Right cardiac atrium (tissue), 5 donors: ENCODE results near the gene C11orf86. TPM values are rescaled to one million over a fixed set of nuclear protein-coding genes. Genes with fewer than 3 reads are reported as not detected.

Experiments
- ATAC-seq, 2 donors: fragments of 200-7000 bp; cut with Tn5 transposase; one replicate each; pipeline versions ENCODE4 v1.8.0 to v1.9.1; 2020; ENCODE audit warnings: moderate library complexity in 2 of 2, mild to moderate bottlenecking in 1 of 2
- DNase-seq, 3 donors: peaks; one replicate each; pipeline ENCODE4 v3.0.0-alpha.2; 2020
- H3K27ac ChIP-seq: one replicate; pipeline ENCODE4 v1.5.1; 2013; ENCODE audit warnings: mild to moderate bottlenecking, low read length, control low read depth, moderate library complexity
- H3K27me3 ChIP-seq: one replicate; pipeline ENCODE4 v1.6.1; 2013; ENCODE audit not compliant: control insufficient read depth, insufficient read depth
- H3K4me1 ChIP-seq: one replicate; pipeline ENCODE4 v1.6.1; 2013; ENCODE audit warnings: low read length; ENCODE audit not compliant: control insufficient read depth, insufficient read depth
- H3K4me3 ChIP-seq: one replicate; pipeline ENCODE4 v1.5.1; 2013; ENCODE audit warnings: low read length, control low read depth
- H3K9me3 ChIP-seq: one replicate; pipeline ENCODE4 v1.6.1; 2013; ENCODE audit warnings: low read length; ENCODE audit not compliant: control insufficient read depth
- WGBS: extraction: QIAGEN DNeasy Blood & Tissue Kit; methylation state at CpG from one replicate; pipeline ENCODE4 v1.1.7; 2013; 5-methylcytosine and 5-hydroxymethylcytosine counted together
- intact Hi-C, 4 donors: fragments of 100-400 bp; cut with DNase I; formaldehyde crosslinking; loops; one replicate each; pipeline versions ENCODE4 v1.11.0 to v1.14.0; 2022 to 2023
- polyA plus RNA-seq: library from polyadenylated mRNA; stranded (reverse); fragments of 200-250 nt; gene quantifications from one replicate; pipeline ENCODE4 v1.2.3, GENCODE V29; 2013
- total RNA-seq, 4 donors: library from RNA; stranded (reverse); fragmentation: NEBNext Ultra II Directional; extraction: Animal tissue kit (Norgen Biotek cat#: 25700); gene quantifications; one replicate each; pipeline ENCODE4 v1.2.1, GENCODE V29; 2021
- donor health status: healthy with polysubstance abuse.
- donor health status: DM: no; HTN: yes; CAD: no.
- donor health status: DM: no; HTN: no; CAD: no.
- donor health status: DM: no; HTN: yes; CAD: no; lungs with severe emphysema.
- donor health status: DM: yes; HTN: yes; CAD: no.

The C11orf86 gene
- total and polyA plus RNA-seq, 5 donors = not detected

DNA sequence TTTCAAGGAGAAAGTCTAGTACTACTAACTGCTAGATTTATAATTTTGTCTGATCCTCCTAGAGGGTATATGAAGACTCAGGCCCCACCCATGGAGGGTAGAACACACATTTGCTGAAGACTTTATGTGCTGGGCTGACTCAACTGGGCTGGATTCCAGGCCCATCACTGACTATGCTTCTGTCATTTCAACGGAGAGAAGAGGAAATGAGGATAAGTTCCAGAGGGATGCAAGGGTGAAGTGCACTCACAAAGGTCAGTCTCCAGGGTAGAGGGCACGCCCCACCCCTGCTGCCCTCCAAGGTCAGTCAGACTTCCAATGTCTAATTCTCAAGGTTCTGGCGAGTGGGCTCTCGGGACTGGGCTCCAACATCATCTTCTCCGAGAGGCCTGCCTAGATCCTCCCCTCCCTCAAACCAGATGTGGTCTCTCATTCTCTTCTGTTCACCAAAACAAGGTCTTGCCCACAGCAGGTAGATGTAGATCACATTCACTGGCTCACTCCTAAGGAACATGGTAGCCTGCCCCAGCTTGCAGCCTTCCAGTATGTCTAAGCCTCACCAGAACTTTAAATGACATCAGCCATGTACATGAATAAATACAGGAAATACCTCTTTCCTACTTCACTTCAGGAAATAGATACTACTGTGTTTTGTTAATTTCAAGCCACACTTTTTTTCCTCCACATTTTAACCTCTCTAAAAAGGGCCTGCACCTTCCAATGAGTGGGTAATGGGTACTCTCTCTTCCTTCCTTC is 7.3 kb upstream of the C11orf86 start:
- DNase-seq (peak in 1 of 3 donors; percentile 53), ATAC-seq (peak in 1 of 2 donors; percentile 24)
- H3K27ac ChIP-seq = no peak overlapping the region
- intact Hi-C loops = no loop called here
- H3K4me3 ChIP-seq = no peak overlapping the region
- 69% methylated on average over 5 of the region's 5 CpGs for WGBS
- no peaks in the 10 kb centered on the region for H3K27me3 ChIP-seq
- H3K4me1 ChIP-seq = peaks cover 5% of the 10 kb centered on the region
- H3K9me3 ChIP-seq = peaks cover 1% of the 10 kb centered on the region

DNA sequence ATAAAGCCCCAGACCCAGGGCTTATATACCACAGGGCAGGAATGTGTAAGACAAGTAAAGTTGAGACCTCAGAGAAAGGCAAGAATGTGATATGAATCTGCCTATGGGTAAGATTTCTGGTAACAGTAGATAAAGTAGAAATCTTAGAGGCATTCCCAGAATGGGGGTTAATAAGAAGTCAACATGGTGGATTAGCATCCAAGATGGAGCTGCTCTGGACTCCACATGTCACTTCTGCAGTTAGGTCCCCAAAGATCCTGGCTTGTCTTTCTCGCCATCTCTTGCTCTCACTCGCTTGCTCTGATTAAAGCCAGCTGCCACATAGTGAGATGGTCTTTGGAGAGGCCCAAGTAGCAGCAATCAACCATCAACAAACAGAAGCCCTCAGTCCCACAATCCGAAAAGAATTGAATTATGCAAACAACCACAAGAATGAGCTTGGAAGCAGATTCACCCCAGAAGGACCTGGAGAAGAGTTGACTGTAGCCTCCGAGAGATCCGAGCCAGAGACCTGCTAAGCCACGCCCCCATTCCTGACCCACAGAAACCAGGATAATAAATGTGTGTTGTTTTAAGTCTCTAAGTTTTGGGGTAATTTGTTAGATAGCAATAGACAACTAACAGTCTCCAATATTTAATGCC is 5.4 kb upstream of the C11orf86 start:
- Histone ChIP-seq H3K9me3 (peaks cover 1% of the 10 kb centered on the region), H3K27ac (no peak overlapping the region), H3K27me3 (no peaks in the 10 kb centered on the region), H3K4me3 (no peak overlapping the region), H3K4me1 (peaks cover 5% of the 10 kb centered on the region)
- DNase-seq (no peak), ATAC-seq (no peak)
- intact Hi-C loops = no loop called here
- WGBS = 89% methylated on average over 6 of the region's 6 CpGs

DNA sequence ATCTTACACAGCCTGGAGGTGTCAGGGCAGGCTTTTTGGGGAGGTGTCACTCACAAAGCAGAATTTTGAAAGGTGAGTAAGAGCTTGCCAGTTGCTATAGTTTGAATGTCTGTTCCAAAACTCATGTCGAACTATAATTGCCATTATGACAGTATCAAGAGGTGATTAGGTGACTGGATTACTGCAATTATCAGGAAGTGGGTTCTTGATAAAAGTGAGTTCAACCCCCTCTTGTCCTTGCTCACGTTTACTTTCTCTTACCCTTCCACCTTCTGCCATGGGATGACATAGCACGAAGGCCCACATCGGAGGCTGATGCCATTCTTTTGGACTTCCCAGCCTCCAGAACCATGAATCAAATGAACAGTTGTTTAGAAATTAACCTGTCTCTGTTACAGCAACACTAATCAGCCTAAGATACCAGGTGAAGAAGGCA is 4.7 kb upstream of the C11orf86 start:
- Histone ChIP-seq H3K27me3 (no peaks in the 10 kb centered on the region), H3K4me3 (no peak overlapping the region), H3K9me3 (peaks cover 1% of the 10 kb centered on the region), H3K27ac (peak overlapping the region; percentile 42), H3K4me1 (peaks cover 5% of the 10 kb centered on the region)
- ATAC-seq (no peak), DNase-seq (no peak)
- WGBS = 84% methylated on average over 4 of the region's 4 CpGs
- intact Hi-C loops = no loop called here

DNA sequence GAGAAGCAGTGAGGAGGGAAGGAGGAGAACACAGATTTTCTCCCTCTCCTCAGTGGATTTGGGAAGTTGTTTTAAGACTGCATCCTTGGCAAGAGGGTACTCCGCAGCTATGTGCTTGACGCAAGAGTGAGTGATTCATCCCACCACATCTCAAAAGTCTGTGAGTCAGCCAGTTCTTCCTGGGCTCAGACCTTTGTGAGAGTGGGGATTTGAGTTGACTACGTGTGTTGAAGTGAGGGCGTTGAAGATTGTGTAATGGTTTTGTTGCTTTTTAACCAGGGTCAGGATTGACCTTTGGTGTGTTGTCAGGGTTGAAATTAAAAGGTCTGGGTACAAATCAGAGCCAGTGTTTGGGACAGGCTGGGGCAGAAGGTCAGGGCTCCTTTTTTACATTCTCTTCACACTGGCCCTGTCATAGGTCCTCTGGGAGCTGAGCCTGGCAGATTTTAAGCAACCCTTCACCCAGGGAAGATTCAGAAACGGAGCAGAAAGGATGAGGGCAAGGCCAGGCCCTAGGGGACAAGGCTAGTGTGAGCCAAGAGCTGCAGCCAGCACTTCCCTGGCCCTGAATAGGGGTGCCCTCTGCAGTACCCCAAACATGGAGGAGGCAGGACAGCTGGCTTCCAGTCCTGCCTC is 4.2 kb upstream of the C11orf86 start:
- Histone ChIP-seq H3K27ac (peak overlapping the region; percentile 81), H3K27me3 (no peaks in the 10 kb centered on the region), H3K4me3 (no peak overlapping the region), H3K4me1 (peaks cover 5% of the 10 kb centered on the region), H3K9me3 (peaks cover 1% of the 10 kb centered on the region)
- peak; percentile 85 to 92 for ATAC-seq
- WGBS = 61% methylated on average over 5 of the region's 5 CpGs
- peak; percentile 61 to 70 (median 63) for DNase-seq
- intact Hi-C loops = no loop called here

DNA sequence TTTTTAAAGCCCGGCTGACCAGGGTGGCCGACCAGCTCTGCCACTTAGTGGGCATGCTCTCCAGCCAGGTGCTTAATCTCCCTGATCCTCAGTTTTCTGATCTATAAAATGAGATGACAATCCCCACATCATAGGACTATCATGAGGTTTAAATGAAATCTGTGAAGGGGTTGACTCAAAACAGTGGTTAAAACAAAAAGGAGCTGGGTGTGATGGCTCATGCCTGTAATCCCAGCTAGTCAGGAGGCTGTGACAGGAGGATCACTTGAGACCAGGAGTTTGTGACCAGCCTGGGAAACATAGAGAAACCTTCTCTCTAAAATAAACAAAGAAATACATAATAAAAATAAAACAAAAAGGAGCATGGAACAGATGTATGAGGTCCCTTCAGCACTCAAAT is 3.6 kb upstream of the C11orf86 start:
- intact Hi-C loops = no loop called here
- Histone ChIP-seq H3K27me3 (no peaks in the 10 kb centered on the region), H3K4me1 (peaks cover 5% of the 10 kb centered on the region), H3K27ac (peak overlapping the region; percentile 81), H3K9me3 (peaks cover 1% of the 10 kb centered on the region), H3K4me3 (no peak overlapping the region)
- WGBS = 92% methylated on average over 2 of the region's 2 CpGs
- DNase-seq = no peak
- ATAC-seq = no peak

DNA sequence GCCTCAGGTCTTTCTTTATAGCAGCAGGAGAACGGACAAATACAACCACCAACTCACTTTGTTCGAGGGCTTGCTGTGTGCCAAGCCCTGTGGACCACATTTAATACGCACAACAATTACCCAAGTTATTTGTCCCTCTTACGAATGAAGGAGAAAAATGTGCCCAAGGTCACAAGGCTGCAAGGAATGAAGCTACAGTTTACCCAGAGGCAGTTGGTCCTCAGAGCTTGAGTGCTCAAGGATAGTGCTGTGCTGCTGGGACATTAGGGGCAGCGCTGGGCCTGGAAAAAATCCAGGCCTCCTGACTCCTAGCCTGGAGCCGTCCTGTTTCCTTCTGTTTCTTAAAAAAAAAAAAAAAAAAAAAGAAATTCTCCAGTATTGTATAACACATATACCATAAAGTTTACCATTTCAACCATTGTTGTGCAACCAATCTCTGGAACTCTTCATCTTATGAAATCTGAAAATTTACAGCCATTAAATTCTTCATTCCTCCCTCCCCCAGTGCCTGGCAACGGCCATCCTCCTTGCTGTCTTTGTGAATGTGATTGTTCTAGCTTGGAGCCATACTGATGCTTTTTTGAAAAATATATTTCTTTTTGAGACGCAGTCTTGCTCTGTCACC is 1.0 kb upstream of the C11orf86 start:
- DNase-seq (no peak), ATAC-seq (no peak)
- no peak overlapping the region for H3K27ac ChIP-seq
- H3K4me1 ChIP-seq = no peaks in the 10 kb centered on the region
- WGBS = 78% methylated on average over 8 of the region's 8 CpGs
- H3K27me3 ChIP-seq = no peaks in the 10 kb centered on the region
- H3K9me3 ChIP-seq = peaks cover 1% of the 10 kb centered on the region
- intact Hi-C loops = no loop called here
- no peak overlapping the region for H3K4me3 ChIP-seq

DNA sequence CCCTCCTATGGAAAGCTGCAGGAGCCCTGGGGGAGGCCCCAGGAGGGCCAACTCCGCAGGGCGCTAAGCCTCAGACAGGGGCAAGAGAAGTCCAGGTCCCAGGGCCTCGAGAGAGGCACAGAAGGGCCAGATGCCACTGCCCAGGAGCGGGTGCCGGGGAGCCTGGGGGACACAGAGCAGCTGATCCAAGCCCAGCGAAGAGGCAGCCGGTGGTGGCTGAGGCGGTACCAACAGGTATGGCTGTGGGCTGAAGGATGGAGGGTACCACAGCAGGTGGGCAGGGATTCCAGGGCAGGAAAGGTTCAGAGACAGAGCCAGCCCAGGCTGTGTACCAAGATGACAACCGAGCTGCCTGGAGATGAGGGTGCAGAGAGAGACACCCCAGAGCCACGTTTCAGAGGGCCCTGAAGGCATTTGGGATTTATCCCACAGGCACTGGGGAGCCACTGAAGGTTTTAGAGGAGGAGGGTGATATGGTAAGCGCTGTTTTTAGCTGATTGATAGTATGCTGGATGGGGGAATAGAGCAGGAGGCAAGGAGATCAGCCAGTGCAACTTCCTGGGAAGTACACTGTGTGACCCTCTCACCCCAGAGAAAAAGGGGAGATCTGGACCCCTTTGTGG is 412 bp downstream of the C11orf86 start:
- Histone ChIP-seq H3K27ac (no peak overlapping the region), H3K9me3 (no peaks in the 10 kb centered on the region), H3K27me3 (no peaks in the 10 kb centered on the region), H3K4me3 (no peak overlapping the region), H3K4me1 (no peaks in the 10 kb centered on the region)
- peak in 1 of 3 donors; percentile 53 for DNase-seq
- 75% methylated on average over 11 of the region's 11 CpGs for WGBS
- ATAC-seq = no peak
- intact Hi-C loops = no loop called here

DNA sequence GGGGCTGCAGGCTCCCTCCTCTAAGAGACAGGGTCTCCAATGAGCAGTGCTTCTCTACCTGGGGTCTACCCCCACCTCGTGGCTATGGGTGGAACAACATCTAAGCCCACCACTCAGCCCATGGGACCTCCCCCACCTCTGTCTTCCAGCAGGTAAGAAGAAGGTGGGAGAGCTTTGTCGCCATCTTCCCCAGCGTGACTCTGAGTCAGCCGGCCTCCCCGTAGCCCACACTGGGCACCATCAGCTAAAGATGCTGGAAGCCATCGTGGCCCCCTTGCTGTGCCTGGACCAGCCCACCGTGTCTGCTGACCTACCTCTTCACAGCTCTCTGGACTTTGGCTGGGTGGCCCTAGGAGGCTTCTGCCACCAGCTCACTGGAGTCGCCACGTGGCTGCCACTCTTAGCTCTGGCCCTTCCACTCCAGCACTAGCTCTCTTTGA is 944 bp downstream of the C11orf86 start:
- WGBS = 45% methylated on average over 9 of the region's 9 CpGs
- Histone ChIP-seq H3K9me3 (no peaks in the 10 kb centered on the region), H3K4me1 (no peaks in the 10 kb centered on the region), H3K4me3 (no peak overlapping the region), H3K27me3 (no peaks in the 10 kb centered on the region), H3K27ac (no peak overlapping the region)
- intact Hi-C loops = no loop called here
- DNase-seq (peak in 1 of 3 donors; percentile 30), ATAC-seq (peak in 1 of 2 donors; percentile 30)

DNA sequence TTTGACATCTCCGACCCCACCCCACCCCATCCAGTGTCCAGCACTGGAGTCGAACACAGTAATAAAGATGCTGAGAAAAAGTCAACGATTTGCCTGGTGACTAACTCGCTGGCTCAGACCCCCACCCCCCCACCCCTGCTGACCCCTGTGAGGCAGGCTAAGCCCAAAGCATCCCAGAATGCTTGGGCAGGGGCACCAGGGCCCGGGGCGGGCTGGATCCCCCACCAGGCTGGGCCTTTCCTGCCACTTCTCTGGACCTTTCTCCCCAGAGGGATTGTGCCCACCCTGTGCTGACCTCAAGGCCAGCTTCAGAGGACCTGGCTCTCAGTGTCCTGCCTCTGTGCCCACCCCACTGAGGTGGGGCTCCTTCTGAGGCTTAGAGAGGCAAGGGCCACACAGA is 1.8 kb downstream of the C11orf86 start:
- H3K4me1 ChIP-seq = no peaks in the 10 kb centered on the region
- intact Hi-C loops = no loop called here
- H3K4me3 ChIP-seq = no peak overlapping the region
- H3K9me3 ChIP-seq = no peaks in the 10 kb centered on the region
- DNase-seq = no peak
- no peaks in the 10 kb centered on the region for H3K27me3 ChIP-seq
- ATAC-seq = peak in 1 of 2 donors; percentile 12
- no peak overlapping the region for H3K27ac ChIP-seq
- WGBS = 91% methylated on average over 6 of the region's 6 CpGs

DNA sequence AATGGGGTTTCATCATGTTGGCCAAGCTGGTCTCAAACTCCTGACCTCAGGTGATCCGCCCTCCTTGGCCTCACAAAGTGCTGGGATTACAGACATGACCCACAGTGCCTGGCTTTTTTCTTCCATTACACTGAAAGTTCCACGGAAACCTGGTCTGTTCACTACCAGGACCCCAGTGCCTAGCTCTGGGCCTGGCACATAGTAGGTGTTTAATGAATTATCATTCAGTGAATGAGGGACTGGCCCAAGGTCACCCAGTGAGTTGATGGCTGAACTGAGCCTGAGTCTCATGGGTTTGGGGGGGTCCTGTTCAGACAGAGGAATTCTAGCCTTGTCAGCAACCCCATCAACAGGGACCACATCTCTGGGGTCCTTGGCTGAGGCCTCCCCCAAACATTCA is 3.1 kb downstream of the C11orf86 start:
- no peak overlapping the region for H3K4me3 ChIP-seq
- no peak overlapping the region for H3K27ac ChIP-seq
- intact Hi-C loops = no loop called here
- WGBS = 94% methylated on average over 2 of the region's 2 CpGs
- ATAC-seq (no peak), DNase-seq (no peak)
- no peaks in the 10 kb centered on the region for H3K9me3 ChIP-seq
- no peaks in the 10 kb centered on the region for H3K4me1 ChIP-seq
- no peaks in the 10 kb centered on the region for H3K27me3 ChIP-seq
